Measurements from ENCODE around the gene AOPEP.
"Not testable (repeated sequence)": the region's sequence is repeated elsewhere in the genome, so short reads cannot be mapped to it uniquely, and the experiment has no call there.

- TF ChIP-seq, protein P1, sequence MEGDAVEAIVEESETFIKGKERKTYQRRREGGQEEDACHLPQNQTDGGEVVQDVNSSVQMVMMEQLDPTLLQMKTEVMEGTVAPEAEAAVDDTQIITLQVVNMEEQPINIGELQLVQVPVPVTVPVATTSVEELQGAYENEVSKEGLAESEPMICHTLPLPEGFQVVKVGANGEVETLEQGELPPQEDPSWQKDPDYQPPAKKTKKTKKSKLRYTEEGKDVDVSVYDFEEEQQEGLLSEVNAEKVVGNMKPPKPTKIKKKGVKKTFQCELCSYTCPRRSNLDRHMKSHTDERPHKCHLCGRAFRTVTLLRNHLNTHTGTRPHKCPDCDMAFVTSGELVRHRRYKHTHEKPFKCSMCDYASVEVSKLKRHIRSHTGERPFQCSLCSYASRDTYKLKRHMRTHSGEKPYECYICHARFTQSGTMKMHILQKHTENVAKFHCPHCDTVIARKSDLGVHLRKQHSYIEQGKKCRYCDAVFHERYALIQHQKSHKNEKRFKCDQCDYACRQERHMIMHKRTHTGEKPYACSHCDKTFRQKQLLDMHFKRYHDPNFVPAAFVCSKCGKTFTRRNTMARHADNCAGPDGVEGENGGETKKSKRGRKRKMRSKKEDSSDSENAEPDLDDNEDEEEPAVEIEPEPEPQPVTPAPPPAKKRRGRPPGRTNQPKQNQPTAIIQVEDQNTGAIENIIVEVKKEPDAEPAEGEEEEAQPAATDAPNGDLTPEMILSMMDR (IDR thresholded peaks at IDR 0.05) = not testable (repeated sequence)
- not testable (repeated sequence) for TF ChIP-seq POLR2A (IDR thresholded peaks at IDR 0.05)
Observed at GRCh38 chr9:94848791-94849190, 122.3 kb downstream of the AOPEP start.

Data from sigmoid colon (tissue), 3 donors.